Mucosa of descending colon (tissue), 3 donors: ENCODE data around the gene NFIA. TPM values are rescaled to one million over a fixed set of nuclear protein-coding genes. Genes with fewer than 3 reads are reported as not detected.
"Not testable (repeated sequence)": the region's sequence is repeated elsewhere in the genome, so short reads cannot be mapped to it uniquely, and the experiment has no call there.

Source experiments
- ATAC-seq: fragments of 200-7000 bp; cut with Tn5 transposase; one replicate; pipeline ENCODE4 v1.9.1; 2020; ENCODE audit warnings: mild to moderate bottlenecking, moderate library complexity
- DNase-seq, 3 donors: peaks; one replicate each; pipeline ENCODE4 v3.0.0-alpha.2; 2020
- H3K36me3 ChIP-seq: fragments of 200-600 bp; one replicate; pipeline ENCODE4 v1.8.0; 2021; ENCODE audit warnings: low read depth, mild to moderate bottlenecking
- H3K4me1 ChIP-seq: fragments of 200-600 bp; one replicate; pipeline ENCODE4 v1.8.0; 2021; ENCODE audit warnings: low read depth, mild to moderate bottlenecking
- H3K4me3 ChIP-seq: fragments of 200-600 bp; one replicate; pipeline ENCODE4 v1.8.0; 2021; ENCODE audit warnings: mild to moderate bottlenecking
- H3K9me3 ChIP-seq: fragments of 200-600 bp; one replicate; pipeline ENCODE4 v1.8.0; 2021; ENCODE audit warnings: mild to moderate bottlenecking
- CTCF ChIP-seq: fragments of 200-600 bp; IDR thresholded peaks from one replicate; pipeline ENCODE4 v1.8.0; 2022; ENCODE audit warnings: antibody characterized with exemption, mild to moderate bottlenecking
- intact Hi-C, 2 donors: fragments of 100-400 bp; cut with DNase I in 1 of 2; cut with micrococcal nuclease in 1 of 2; formaldehyde crosslinking; loops; one replicate each; pipeline versions ENCODE4 v1.11.0 to v1.11.1; 2022; cut with DNase I, micrococcal nuclease
- total RNA-seq, 3 donors: library from RNA; stranded (reverse); fragmentation: NEBNext Ultra II Directional in 2 of 3; extraction: Animal tissue kit (Norgen Biotek cat#: 25700) in 2 of 3; gene quantifications; one replicate each; pipeline versions ENCODE4 v1.2.1 to v1.2.4, GENCODE V29; 2021 to 2023
- donor health status: DM: no; HTN: no; CAD: no; lungs with moderate emphysema.
- donor health status: DM: no; HTN: no; CAD: no.
- donor health status: DM: no; HTN: yes; CAD: no.

NFIA gene
- total RNA-seq, 3 donors from 2014 or later = 46.4 to 145 (median 51.1) TPM

DNA sequence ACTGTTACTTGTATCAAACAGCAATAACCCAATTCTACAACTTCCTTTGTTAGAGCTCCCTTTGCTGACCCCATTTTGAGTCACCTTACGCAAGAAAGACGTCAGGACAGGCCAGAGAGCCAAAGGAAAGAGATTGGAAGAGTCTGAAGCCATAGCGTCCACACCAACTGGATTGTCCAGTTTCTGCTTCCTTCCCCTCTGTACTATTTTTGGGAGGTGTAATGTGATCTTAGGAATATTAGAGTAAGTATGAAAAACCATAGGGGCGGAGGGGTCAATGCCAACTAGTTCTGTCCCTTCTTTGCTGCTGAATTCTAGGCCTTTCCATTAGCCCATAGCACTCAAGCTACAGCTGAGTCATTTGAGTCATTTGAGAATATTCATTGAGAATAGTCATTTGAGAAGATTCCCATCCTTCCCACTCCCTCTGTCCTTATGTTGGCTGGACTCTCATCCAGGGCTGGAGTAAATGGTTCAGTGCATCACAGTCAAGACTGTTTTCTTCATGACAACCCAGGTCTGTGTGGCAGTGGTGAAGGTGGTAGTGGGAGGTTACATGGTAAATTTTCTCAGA is 14.8 kb upstream of the NFIA start:
- intact Hi-C loops = no loop called here
- ATAC-seq = no peak
- TF ChIP-seq CTCF = no peak

GRCh38 chr1:61070054-61070453 is 12.3 kb upstream of the NFIA start:
- Histone ChIP-seq H3K4me3 (no peak overlapping the region), H3K4me1 (no peaks in the 10 kb centered on the region), H3K9me3 (no peaks in the 10 kb centered on the region), H3K36me3 (no peaks in the 10 kb centered on the region)
- DNase-seq = no peak
- no peak for ATAC-seq
- intact Hi-C loops = no loop called here
- no peak for TF ChIP-seq CTCF

More for the DNA sequence above, 14.8 kb upstream of the NFIA start:
- Histone ChIP-seq H3K4me3 (no peak overlapping the region), H3K36me3 (no peaks in the 10 kb centered on the region), H3K9me3 (no peaks in the 10 kb centered on the region), H3K4me1 (no peaks in the 10 kb centered on the region)
- DNase-seq = no peak

DNA sequence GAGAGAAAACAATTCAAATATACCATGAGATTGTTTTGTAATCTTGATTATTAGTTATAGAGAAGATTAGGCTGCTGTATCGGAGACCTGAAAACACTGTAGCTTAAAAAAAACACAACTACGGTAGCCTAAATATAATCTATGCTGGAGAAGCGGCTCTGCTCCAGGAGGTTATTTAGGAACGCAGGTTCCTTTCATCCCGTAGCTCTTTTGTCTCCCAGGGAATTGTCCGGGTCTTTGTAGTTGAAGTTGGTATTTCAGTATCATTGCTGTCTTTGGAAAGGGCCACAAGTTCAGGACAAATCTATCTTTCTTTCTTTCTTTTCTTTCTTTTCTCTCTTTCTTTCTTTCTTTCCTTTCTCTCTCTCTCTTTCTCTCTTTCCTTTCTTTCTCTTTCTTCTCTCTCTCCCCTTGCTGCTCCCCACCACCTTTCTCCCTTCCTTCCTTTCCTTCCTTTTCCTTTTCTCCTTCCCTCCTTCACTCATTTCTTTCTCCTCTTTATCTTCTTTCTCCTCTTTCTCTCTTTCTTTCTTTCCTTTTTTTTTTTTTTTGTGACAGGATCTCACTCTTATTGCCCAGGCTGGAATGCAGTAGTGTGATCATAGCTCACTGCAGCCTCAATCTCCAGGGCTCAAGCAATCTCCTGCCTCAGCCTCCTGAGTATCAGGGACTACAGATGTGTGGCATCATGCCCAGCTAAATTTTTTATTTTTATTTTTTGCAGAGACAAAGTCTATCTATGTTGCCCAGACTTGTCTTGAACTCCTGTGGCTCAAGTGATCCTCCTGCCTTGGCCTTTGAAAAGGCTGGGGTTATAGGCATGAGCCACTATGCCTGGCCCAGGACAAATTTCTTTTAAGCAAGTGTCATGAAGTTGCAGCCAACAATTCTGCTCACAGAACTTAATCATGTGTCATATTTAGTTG is 10.9 kb upstream of the NFIA start:
- intact Hi-C loops = no loop called here
- no peak for TF ChIP-seq CTCF

DNA sequence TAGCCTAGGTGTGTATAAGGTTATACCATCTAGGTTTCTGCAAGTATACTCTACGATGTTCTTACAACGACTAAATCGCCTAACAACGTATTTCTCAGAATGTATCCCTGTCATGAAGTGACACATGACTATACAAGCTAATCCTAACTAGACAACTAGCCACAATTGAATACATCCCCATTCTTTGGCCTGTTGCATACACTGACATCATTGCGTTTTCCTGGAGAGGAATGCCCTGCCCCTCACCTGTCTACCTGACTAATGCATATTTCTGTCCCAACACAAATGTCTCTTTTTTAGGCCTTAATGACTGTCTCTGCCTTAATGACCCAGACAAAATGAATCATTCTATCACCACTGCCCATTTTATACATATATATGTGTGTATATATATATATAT is 8.5 kb upstream of the NFIA start:
- intact Hi-C loops = no loop called here
- H3K9me3 ChIP-seq = no peaks in the 10 kb centered on the region
- no peak for DNase-seq
- ATAC-seq = no peak
- no peak overlapping the region for H3K4me3 ChIP-seq
- no peak for TF ChIP-seq CTCF
- H3K36me3 ChIP-seq = no peaks in the 10 kb centered on the region
- peaks cover 10% of the 10 kb centered on the region for H3K4me1 ChIP-seq

More for the DNA sequence above, 10.9 kb upstream of the NFIA start:
- Histone ChIP-seq H3K4me3 (no peak overlapping the region), H3K9me3 (no peaks in the 10 kb centered on the region), H3K36me3 (no peaks in the 10 kb centered on the region), H3K4me1 (peaks cover 3% of the 10 kb centered on the region)
- DNase-seq (no peak), ATAC-seq (no peak)

DNA sequence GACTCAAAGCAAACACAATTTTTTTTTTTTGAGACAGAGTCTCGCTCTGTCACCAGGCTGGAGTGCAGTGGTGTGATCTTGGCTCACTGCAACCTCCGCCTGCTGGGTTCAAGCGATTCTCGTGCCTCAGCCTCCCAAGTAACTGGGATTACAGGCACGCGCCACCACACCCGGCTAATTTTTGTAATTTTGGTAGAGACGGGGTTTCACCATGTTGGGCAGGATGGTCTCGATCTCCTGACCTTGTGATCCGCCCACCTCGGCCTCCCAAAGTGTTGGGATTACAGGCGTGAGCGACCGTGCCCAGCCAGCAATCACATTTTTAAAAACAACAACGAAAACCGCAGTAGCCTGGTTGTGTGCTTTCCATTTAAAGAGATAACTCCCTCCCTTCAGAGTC is 6.5 kb upstream of the NFIA start:
- H3K4me3 ChIP-seq, intact Hi-C loops: not testable (repeated sequence)

More for the DNA sequence above, 6.5 kb upstream of the NFIA start:
- not testable (repeated sequence) for DNase-seq, H3K9me3 ChIP-seq, H3K36me3 ChIP-seq, ATAC-seq
- H3K4me1 ChIP-seq = peaks cover 24% of the 10 kb centered on the region
